HepG2 (cell line): ENCODE measurements around the gene KCNQ1OT1. TPM values are rescaled to one million over a fixed set of nuclear protein-coding genes. Genes with fewer than 3 reads are reported as not detected.
A peak's percentile ranks its signal among the peaks of the same experiment; 100 is the strongest.

ENCODE experiments used
- ARNT2 ChIP-seq: sonication (generic); formaldehyde crosslinking; IDR thresholded peaks from 2 replicates; pipeline ENCODE4 v1.8.0; 2022; ENCODE audit warnings: mild to moderate bottlenecking, low read depth, missing genetic modification reagents, moderate library complexity
- HNF4A ChIP-seq: sonication (generic); formaldehyde crosslinking; IDR thresholded peaks from 2 replicates; pipeline ENCODE4 v1.4.0; 2020; ENCODE audit warnings: missing genetic modification reagents
- PLSCR1 ChIP-seq: sonication (generic); formaldehyde crosslinking; IDR thresholded peaks from 2 replicates; pipeline ENCODE4 v1.5.0; 2020; ENCODE audit warnings: missing genetic modification reagents, mild to moderate bottlenecking, borderline replicate concordance
- PRDM15 ChIP-seq: sonication (generic); formaldehyde crosslinking; IDR thresholded peaks from 2 replicates; pipeline ENCODE4 v1.4.0; 2020; ENCODE audit warnings: missing genetic modification reagents
- REPIN1 ChIP-seq: sonication (generic); formaldehyde crosslinking; IDR thresholded peaks from 2 replicates; pipeline ENCODE4 v1.8.0; 2022; ENCODE audit warnings: missing genetic modification reagents, low read depth, mild to moderate bottlenecking, borderline replicate concordance
- SOX6 ChIP-seq, 2 experiments: fragments of 450-650 bp in 1 of 2; sonication (generic) in 1 of 2; formaldehyde crosslinking in 1 of 2; IDR thresholded peaks; 2 replicates each; pipeline versions ENCODE4 v1.4.0 to v1.6.1; 2017 to 2020; ENCODE audit warnings: antibody characterized with exemption in 1 of 2, mild to moderate bottlenecking in 1 of 2, missing genetic modification reagents in 1 of 2
- ZBTB39 ChIP-seq: sonication (generic); formaldehyde crosslinking; IDR thresholded peaks from 2 replicates; pipeline ENCODE4 v1.5.0; 2020; ENCODE audit warnings: missing genetic modification reagents
- ZNF10 ChIP-seq: sonication (generic); formaldehyde crosslinking; IDR thresholded peaks from 2 replicates; pipeline ENCODE4 v1.4.0; 2020; ENCODE audit warnings: mild to moderate bottlenecking, low read depth, missing genetic modification reagents, borderline replicate concordance
- ZNF121 ChIP-seq: sonication (generic); formaldehyde crosslinking; IDR thresholded peaks from 2 replicates; pipeline ENCODE4 v1.5.0; 2020; ENCODE audit warnings: mild to moderate bottlenecking, missing genetic modification reagents
- ZNF274 ChIP-seq: sonication (generic); formaldehyde crosslinking; IDR thresholded peaks from 2 replicates; pipeline ENCODE4 v1.5.1; 2020; ENCODE audit warnings: mild to moderate bottlenecking, missing genetic modification reagents
- ZNF572 ChIP-seq: sonication (generic); formaldehyde crosslinking; IDR thresholded peaks from 2 replicates; pipeline ENCODE4 v1.5.1; 2020; ENCODE audit warnings: mild to moderate bottlenecking, missing genetic modification reagents
- ZNF589 ChIP-seq: sonication (generic); formaldehyde crosslinking; conservative IDR thresholded peaks from 2 replicates; pipeline ENCODE4 v1.8.0; 2022; ENCODE audit warnings: mild to moderate bottlenecking, moderate library complexity, missing genetic modification reagents
- ZNF619 ChIP-seq: sonication (generic); formaldehyde crosslinking; IDR thresholded peaks from 2 replicates; pipeline ENCODE4 v1.4.0; 2020; ENCODE audit warnings: mild to moderate bottlenecking, missing genetic modification reagents
- ZSCAN22 ChIP-seq: sonication (generic); formaldehyde crosslinking; IDR thresholded peaks from 2 replicates; pipeline ENCODE4 v1.4.0; 2020; ENCODE audit warnings: mild to moderate bottlenecking, missing genetic modification reagents
- polyA plus RNA-seq, 8 experiments: library from polyadenylated mRNA; depleted of rRNA in 3 of 8; stranded (reverse) in 7 of 8; unstranded in 1 of 8; fragments of >200 nt; fragmentation: Illumina TruSeq in 4 of 8; extraction: Trizol in 4 of 8; gene quantifications; 2 replicates each; pipeline versions ENCODE4 v1.2.1 to v1.2.3, GENCODE V29; 2011 to 2016; ENCODE audit warnings: low read depth in 4 of 8, missing spikeins in 1 of 8, mixed read lengths in 1 of 8; ENCODE audit not compliant: insufficient read depth in 1 of 8
- total RNA-seq, 5 experiments: library from RNA; depleted of rRNA; stranded (reverse); fragments of >200 nt; fragmentation: Illumina TruSeq; extraction: Trizol; gene quantifications; 2 replicates each; pipeline ENCODE4 v1.2.3, GENCODE V29; 2016; ENCODE audit warnings: low read depth in 1 of 5
- TF ChIP-seq, protein P1 (sequence below): sonication (generic); formaldehyde crosslinking; IDR thresholded peaks from 2 replicates; pipeline ENCODE4 v1.8.0; 2022; ENCODE audit warnings: missing genetic modification reagents, mild to moderate bottlenecking, moderate library complexity, borderline replicate concordance
- TF ChIP-seq, protein P2 (sequence below): sonication (generic); formaldehyde crosslinking; IDR thresholded peaks from 2 replicates; pipeline ENCODE4 v1.5.0; 2020; ENCODE audit warnings: mild to moderate bottlenecking, missing genetic modification reagents
- TF ChIP-seq, protein P3 (sequence below): fragments of 450-650 bp; IDR thresholded peaks from 2 replicates; pipeline ENCODE4 v1.6.1; 2016

Gene KCNQ1OT1
- total and polyA plus RNA-seq, 2 of the 13 experiments (the other 11 are each of a cell fraction or from before 2014, with no cell fraction given) = 1.3 to 18.9 TPM

DNA sequence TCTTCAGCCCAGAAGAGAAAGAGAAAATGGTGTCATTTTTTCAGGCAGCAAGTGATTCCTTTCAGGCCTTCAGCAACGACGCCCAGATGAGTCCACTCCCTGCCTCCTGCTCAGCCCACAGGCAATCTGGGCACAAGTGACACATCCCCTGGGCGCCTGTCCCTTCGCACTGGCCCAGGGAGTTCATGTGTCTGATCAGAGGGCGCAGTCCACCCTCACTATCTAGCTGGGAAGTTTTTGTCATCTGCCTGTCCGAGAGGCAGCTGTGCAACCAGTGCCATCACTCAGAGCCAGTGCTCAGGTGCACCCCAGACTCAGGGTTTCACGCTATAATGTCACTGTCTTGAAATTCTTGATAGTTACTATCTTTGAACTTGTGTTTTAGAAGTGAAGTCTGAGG, 1.4 kb upstream of the KCNQ1OT1 start (continued):
- TF ChIP-seq PRDM15 = no peak
- TF ChIP-seq, protein P1, sequence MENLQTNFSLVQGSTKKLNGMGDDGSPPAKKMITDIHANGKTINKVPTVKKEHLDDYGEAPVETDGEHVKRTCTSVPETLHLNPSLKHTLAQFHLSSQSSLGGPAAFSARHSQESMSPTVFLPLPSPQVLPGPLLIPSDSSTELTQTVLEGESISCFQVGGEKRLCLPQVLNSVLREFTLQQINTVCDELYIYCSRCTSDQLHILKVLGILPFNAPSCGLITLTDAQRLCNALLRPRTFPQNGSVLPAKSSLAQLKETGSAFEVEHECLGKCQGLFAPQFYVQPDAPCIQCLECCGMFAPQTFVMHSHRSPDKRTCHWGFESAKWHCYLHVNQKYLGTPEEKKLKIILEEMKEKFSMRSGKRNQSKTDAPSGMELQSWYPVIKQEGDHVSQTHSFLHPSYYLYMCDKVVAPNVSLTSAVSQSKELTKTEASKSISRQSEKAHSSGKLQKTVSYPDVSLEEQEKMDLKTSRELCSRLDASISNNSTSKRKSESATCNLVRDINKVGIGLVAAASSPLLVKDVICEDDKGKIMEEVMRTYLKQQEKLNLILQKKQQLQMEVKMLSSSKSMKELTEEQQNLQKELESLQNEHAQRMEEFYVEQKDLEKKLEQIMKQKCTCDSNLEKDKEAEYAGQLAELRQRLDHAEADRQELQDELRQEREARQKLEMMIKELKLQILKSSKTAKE (CRISPR knock-in tag) = no peak
- no peak for TF ChIP-seq ARNT2 (CRISPR knock-in tag)
- no peak for TF ChIP-seq ZNF619 (CRISPR knock-in tag)
- no peak for TF ChIP-seq ZNF274 (CRISPR knock-in tag)
- peak; percentile 66 for TF ChIP-seq HNF4A (CRISPR knock-in tag)
- TF ChIP-seq SOX6 (IDR thresholded peaks at IDR 0.05) = no peak
- TF ChIP-seq SOX6 (CRISPR knock-in tag; IDR thresholded peaks at IDR 0.05) = no peak
- no peak for TF ChIP-seq ZBTB39 (CRISPR knock-in tag)
- TF ChIP-seq ZNF589 (CRISPR knock-in tag) = no peak
- TF ChIP-seq ZSCAN22 (CRISPR knock-in tag) = no peak
- TF ChIP-seq ZNF572 (CRISPR knock-in tag) = no peak
- TF ChIP-seq, protein P2, sequence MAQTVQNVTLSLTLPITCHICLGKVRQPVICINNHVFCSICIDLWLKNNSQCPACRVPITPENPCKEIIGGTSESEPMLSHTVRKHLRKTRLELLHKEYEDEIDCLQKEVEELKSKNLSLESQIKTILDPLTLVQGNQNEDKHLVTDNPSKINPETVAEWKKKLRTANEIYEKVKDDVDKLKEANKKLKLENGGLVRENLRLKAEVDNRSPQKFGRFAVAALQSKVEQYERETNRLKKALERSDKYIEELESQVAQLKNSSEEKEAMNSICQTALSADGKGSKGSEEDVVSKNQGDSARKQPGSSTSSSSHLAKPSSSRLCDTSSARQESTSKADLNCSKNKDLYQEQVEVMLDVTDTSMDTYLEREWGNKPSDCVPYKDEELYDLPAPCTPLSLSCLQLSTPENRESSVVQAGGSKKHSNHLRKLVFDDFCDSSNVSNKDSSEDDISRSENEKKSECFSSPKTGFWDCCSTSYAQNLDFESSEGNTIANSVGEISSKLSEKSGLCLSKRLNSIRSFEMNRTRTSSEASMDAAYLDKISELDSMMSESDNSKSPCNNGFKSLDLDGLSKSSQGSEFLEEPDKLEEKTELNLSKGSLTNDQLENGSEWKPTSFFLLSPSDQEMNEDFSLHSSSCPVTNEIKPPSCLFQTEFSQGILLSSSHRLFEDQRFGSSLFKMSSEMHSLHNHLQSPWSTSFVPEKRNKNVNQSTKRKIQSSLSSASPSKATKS (CRISPR knock-in tag) = no peak
- TF ChIP-seq, protein P3, sequence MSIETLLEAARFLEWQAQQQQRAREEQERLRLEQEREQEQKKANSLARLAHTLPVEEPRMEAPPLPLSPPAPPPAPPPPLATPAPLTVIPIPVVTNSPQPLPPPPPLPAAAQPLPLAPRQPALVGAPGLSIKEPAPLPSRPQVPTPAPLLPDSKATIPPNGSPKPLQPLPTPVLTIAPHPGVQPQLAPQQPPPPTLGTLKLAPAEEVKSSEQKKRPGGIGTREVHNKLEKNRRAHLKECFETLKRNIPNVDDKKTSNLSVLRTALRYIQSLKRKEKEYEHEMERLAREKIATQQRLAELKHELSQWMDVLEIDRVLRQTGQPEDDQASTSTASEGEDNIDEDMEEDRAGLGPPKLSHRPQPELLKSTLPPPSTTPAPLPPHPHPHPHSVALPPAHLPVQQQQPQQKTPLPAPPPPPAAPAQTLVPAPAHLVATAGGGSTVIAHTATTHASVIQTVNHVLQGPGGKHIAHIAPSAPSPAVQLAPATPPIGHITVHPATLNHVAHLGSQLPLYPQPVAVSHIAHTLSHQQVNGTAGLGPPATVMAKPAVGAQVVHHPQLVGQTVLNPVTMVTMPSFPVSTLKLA = no peak
- TF ChIP-seq PLSCR1 (CRISPR knock-in tag) = no peak
- TF ChIP-seq ZNF121 = no peak
- TF ChIP-seq REPIN1 (CRISPR knock-in tag) = 0 out of 2 replicates have a peak, but pooled peaks have one; percentile 35
- TF ChIP-seq ZNF10 (CRISPR knock-in tag) = no peak
